RWPE1 (cell line): ENCODE data around the gene CEP68.

Experiments used
- CTCF ChIA-PET: fragments of 350-600 bp; sonication (Branson Sonifier 250); formaldehyde crosslinking; extraction: SDS; loops from one replicate; lab custom pipeline; 2021; lab: Yijun Ruan, JAX
- POLR2A ChIA-PET: fragments of 400-600 bp; formaldehyde crosslinking; extraction: SDS; loops from one replicate; lab custom pipeline; 2020; ENCODE audit warnings: antibody characterized with exemption; ENCODE audit not compliant: low non-redundant PET; lab: Yijun Ruan, JAX
- DNase-seq: peaks from one replicate; pipeline ENCODE4 v3.0.0; 2012; ENCODE audit warnings: low spot score
- H3K27ac ChIP-seq: fragments of 450-650 bp; 2 replicates; pipeline ENCODE4 v1.5.1; 2017
- CTCF ChIP-seq: fragments of 450-650 bp; conservative IDR thresholded peaks from 2 replicates; pipeline ENCODE4 v1.5.1; 2017; ENCODE audit warnings: low read depth, mild to moderate bottlenecking

CEP68 gene

DNA sequence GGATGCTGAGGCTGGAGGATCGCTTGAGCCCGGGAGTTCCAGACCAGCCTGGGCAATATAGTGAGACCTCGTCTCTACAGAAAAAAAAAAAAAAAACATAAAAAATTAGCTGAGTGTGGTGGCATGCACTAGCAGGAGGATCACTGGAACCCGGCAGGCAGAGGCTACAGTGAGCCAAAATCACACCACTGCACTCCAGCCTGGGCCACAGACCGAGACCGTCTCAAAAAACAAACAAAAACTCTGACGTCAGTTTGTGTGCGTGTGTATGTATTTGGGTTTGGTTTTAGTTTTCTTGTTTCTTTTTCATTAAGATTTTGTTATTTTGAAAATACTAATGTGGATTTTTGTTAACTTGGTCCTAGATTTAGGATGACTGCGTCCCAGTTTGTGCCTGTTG, 19.0 kb downstream of the CEP68 start:
- TF ChIP-seq CTCF = no peak
- DNase-seq = no peak
- CTCF ChIA-PET = interaction anchor here (0.8 kb wide), 1 partner anchor 68 kb away, joined by 4 read pairs; no protein-coding TSS in a partner anchor
- H3K27ac ChIP-seq = no peak overlapping the region
- POLR2A ChIA-PET = no interaction called here

- ChIA-PET CTCF (interaction anchor here (0.9 kb wide), 1 partner anchor 54 kb away, joined by 4 read pairs; the partner anchor contains the start of gene RAB1A), POLR2A (no interaction called here)
- peak overlapping the region; percentile 69 for H3K27ac ChIP-seq
- TF ChIP-seq CTCF = no peak
- no peak for DNase-seq
Measured at GRCh38 chr2:65075605-65076344, 19.6 kb downstream of the CEP68 start.

GRCh38 chr2:65076345-65076710, 20.1 kb downstream of the CEP68 start:
- no peak for TF ChIP-seq CTCF
- CTCF ChIA-PET = interaction anchor here (0.9 kb wide), 1 partner anchor 53 kb away, joined by 4 read pairs; the partner anchor contains the start of gene RAB1A
- peak overlapping the region; percentile 69 for H3K27ac ChIP-seq
- POLR2A ChIA-PET = no interaction called here
- peak; percentile 41 for DNase-seq

GRCh38 chr2:65077898-65078297, 21.7 kb downstream of the CEP68 start:
- DNase-seq = no peak
- ChIA-PET CTCF (interaction anchor here (1.0 kb wide), 1 partner anchor 13 kb away, joined by 3 read pairs; no protein-coding TSS in a partner anchor), POLR2A (no interaction called here)
- no peak overlapping the region for H3K27ac ChIP-seq
- TF ChIP-seq CTCF = no peak

DNA sequence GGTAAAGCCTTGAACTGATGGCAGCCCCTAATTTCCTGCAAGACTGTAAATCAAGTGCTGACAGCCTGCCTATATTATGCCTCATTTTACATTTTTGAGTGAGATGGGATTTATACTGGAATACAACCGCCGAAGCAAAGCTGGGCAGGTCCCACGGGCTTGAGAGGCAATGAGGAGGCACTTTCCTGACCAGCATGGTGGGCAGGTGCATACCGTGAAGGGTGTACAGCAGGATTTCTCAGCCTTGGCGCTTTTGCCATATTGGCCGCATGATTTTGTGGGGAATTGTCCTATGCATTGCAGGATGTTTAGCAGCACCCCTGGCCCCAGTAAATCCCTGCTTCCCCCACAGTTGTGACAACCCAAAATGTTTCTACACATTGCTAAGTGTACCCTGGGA, 22.8 kb downstream of the CEP68 start:
- no peak for DNase-seq
- TF ChIP-seq CTCF = no peak
- ChIA-PET CTCF (no interaction called here), POLR2A (no interaction called here)
- no peak overlapping the region for H3K27ac ChIP-seq

GRCh38 chr2:65081232-65081685, 25.0 kb downstream of the CEP68 start:
- CTCF ChIA-PET = interaction anchor here (0.7 kb wide), 1 partner anchor 13 kb away, joined by 5 read pairs; no protein-coding TSS in a partner anchor
- no peak for DNase-seq
- TF ChIP-seq CTCF = no peak
- 0 out of 2 replicates have a peak overlapping the region, but pooled peaks have one; percentile 21 for H3K27ac ChIP-seq
- POLR2A ChIA-PET = no interaction called here
